ENCODE data around the gene MRTFA.

The MRTFA gene

DNA sequence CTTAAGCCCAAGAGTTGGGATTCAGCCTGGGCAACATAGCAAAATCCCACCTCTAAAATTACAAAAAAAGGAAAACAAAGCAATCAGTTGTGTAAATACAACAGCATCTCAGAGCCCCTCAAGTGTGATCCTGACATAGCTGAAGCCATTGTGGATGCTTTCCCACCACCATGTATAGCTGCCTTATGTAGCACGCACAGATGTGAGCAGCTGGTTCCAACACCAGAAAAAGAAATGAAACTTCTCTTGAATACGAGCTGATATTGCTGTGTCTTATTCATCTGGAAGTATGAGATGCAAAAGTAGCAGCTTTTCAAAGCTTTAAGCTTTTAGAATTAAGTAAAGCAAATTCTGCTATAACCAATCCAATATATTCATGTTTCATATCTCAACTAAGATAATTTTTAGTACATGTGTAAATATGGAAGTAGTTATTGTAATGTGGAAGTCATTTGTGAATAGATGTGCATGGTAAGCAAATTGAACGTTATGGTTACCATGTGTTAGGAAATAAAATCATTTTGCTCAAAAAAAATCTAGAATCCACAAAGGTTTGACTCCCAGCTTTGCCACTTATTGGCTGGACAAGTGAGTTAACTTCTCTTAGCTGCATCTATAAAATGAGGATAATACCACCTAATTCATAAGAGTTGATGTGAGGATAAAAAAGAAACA, 203.0 kb downstream of the MRTFA start:
- in situ Hi-C loops (cut with HindIII; ENCODE audit: low sequenced_read_pairs), result no loop called here

DNA sequence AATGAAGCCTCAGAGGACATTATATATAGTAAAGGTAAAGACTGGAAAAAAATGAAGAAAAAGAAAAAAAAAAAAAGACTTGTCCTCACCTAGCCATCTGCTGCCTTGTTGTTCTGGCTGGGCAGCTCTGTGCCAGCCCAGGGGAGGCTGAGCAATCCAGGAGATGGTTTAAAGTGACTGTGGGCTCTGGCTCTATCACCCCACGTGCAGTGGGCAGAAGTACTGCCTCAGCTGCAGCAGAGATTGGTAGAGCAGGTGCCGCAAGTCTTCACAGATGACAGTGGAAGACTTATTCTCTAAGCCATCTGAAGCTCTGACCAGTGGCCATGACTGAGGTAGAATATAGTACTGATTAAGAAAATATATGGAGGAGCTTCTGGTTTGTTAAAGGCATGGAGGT, 203.9 kb downstream of the MRTFA start:
- in situ Hi-C loops (cut with HindIII; ENCODE audit: low sequenced_read_pairs), result no loop called here

DNA sequence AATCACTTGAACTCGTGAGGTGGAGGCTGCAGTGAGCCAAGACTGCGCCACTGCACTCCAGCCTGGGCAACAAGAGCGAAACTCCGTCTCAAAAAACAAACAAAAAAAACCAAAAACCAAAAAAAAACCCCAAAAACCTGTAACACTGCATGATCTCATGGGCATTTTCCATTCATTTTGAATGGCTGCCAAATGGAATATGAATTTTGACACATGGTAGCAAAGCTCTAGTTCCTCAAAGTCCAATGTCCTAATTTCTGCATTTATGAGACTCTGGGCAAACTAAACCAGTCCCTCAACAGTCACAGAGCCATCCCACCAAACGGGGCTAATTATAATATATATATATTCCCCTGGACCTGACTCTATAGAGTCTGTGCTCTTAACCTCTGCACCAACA, 204.4 kb downstream of the MRTFA start:
- in situ Hi-C loops (cut with HindIII; ENCODE audit: low sequenced_read_pairs), result no loop called here

DNA sequence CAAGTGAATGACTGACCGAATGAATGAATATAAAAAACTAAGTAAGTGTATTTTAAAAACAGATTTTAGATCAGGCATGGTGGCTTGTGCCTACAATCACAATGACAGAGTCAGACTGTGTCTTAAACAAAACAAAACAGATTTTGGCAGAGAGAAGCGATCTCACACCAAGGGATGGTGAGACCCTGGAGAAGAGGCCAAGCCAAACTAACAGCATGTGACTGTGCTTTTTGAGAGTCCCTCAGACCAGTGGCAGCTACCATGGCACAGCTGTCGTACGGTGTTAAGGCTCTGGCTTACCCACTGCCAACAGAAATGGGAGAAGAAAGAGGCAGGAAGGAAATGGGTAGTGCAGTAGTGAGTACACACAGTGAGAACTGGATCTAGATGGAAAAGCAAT, 205.5 kb downstream of the MRTFA start:
- in situ Hi-C loops (cut with HindIII; ENCODE audit: low sequenced_read_pairs), result no loop called here

DNA sequence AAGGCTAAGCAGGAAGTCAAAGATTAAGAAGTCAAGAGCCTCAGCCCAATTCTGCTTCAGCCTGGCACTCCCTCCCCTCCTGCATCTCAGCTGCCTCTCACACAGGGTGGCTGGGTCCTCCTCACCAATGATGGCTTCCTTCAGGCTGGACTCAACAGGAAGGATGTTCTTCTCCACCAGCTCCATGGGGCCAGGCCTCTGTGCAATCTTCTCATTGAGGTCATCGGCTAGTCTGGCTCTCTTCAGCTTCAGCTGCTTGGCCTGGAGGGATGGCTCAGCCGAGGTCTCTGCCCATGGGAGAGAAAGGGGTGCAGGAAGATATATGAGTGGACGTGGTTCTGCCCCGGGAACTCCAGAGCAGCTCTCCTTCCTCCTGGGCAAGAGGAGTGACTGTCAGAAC, 207.0 kb downstream of the MRTFA start:
- in situ Hi-C loops (cut with HindIII; ENCODE audit: low sequenced_read_pairs), result no loop called here

DNA sequence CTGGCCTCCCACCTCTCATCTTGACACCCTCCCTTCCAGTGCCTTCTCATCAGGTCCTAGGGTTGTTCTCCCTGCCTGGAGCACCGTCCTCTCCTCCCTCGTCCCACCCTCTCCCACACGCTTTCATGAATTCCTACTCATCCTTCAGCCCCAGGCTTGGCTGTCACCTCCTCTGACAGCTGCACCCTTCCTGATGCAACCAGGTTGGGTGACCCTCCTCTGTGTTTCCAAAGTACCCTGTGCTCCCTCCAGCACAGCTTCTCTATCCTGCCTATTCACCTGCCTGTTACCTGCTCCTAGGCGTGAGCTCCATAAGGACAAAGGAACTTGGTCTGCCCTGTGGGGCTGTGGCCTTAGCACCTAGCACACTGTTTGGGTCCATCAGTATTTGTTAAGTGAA, 207.7 kb downstream of the MRTFA start:
- in situ Hi-C loops (cut with HindIII; ENCODE audit: low sequenced_read_pairs), result no loop called here

DNA sequence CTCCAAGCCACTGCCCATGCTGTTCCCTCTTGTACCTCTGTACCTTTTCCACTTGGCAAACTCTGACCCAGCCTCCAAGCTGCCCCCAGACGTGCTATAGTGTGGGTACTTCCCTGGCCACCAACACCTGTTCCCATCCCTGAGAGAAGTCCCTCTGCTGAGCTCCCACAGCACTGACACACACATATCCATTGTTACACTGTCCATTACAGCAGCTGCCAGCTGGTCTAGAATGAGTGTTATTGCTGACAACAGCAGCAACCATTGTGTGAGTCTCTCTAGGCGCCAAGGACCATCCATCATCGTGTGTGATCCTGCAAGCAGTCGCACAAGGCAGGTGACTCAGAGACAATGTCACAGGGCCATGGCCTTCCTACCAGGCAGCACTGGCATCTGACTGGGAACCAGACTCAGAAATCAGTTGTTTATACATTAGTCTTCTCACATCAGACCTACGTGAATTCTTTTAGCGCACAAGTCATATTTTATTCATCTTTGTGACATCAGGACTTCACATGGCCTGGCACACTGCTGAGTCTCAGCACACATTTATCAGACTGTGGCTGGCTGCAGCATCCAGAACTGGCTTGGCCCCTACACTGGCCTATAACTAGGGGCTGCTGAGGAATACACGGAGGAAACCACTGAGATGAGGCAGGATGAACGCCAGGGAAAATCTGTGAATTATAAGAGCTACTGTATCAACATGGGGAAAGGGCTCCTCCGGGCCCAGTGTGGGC, 209.8 kb downstream of the MRTFA start:
- in situ Hi-C loops (cut with HindIII; ENCODE audit: low sequenced_read_pairs), result no loop called here

DNA sequence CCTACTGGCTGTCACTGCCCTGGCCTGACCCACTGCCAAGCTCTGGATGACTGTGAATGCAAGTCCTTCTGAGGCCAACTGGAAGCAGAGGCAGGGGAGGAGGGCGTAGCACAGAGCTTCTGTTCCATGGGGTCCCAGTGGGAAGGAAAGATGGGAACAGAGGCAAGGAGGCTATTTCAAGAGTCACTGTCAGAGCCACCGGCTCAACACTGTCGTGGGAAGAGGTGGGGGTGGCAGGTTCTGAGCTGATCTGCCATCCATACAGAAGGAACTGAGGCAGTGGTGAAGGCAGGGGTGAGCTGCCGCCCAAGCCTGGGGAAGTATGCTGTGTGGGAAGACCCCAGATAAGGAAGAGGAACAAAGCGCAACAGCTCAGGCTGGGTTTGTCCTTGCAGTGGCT, 211.4 kb downstream of the MRTFA start:
- in situ Hi-C loops (cut with HindIII; ENCODE audit: low sequenced_read_pairs), result no loop called here

DNA sequence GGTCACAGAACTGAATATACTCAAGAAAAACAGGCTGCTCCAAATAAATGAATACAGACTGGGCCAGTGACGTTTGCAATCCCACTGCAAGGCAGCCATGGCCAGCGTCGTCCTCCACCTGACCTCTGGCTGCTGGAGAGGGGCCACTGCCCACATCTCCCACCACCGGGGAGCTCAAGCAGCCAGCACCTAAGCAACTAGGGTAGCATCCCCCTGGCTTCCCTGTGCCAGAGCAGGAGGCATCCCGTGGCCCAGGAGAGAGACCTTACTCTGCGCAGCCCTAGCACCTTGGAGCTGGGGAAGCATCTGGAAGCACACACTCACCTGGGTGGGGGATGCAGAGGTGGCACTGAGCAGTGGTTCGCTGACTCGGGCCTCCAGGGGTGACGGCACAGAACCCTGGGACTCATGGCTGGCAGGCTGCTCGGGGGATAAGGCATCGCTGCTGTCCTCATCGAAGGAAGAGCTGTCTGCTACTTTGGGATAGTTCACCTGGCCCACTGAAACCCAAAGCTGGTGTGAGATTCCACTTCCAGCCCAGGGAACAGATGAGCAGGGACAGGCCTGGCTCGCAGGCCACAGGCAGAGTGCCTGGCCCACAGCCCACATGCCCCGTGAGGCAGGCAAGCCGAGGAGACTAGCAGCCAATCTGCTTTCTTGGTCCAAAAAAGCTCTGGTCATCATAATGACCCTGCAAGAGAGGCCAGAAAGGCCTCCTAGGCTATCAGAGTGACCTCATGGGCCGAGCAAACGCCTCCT, 212.5 kb downstream of the MRTFA start:
- in situ Hi-C loops (cut with HindIII; ENCODE audit: low sequenced_read_pairs), result no loop called here

DNA sequence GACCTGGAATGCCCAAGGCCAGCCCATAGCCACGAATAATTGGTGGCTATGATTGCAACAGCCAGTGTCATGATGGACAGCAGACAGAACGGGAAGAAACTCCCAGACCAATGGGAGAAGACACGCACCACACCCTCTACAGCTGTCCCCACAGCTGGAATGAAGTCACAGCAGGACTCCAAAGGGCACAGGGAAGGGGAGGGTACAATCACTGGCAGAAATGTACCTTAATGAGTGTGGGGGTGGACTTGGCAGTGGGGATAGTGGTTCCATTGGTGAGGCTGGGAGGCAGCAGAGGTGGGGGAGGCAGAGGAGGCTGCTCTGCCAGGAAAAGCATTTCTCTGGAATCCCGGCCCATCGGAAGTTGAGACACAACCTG, 213.2 kb downstream of the MRTFA start:
- in situ Hi-C loops (cut with HindIII; ENCODE audit: low sequenced_read_pairs), result no loop called here

DNA sequence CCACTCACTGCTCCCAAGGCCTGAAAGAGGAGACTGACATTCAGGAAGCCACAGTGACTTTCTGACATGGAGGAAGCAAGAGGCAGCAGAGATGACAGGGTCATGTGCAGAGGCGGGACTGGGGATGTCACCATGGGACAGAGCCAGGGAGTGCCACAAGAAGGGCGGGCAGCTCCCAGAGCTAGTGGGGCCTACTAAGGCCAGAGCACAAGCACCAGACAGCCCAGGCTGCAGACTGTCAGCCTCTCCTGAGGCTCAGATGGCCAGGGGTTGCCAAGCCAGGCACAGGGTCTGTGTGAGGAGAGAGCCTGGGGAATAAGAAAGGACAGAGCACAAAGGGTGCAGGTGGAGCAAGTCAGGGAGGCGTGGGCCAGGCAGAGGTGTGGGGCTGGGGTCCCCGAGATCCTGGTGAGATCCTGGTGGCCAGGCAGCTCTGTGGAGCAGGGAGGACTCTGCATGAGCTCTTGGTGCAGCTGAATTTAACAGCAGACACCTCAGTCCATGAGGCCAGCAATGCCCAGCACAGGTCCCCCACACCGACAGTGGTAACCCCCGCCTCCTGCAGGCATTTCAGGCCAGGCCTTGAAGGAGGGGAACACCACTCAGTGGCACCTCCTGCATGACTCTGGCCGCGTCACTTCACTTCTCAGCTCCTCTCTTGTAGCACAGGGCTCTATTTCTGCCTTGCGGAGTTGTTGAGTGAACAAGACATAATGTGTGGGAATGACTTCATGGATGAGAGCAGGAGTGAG, 213.8 kb downstream of the MRTFA start:
- in situ Hi-C loops (cut with HindIII; ENCODE audit: low sequenced_read_pairs), result no loop called here

DNA sequence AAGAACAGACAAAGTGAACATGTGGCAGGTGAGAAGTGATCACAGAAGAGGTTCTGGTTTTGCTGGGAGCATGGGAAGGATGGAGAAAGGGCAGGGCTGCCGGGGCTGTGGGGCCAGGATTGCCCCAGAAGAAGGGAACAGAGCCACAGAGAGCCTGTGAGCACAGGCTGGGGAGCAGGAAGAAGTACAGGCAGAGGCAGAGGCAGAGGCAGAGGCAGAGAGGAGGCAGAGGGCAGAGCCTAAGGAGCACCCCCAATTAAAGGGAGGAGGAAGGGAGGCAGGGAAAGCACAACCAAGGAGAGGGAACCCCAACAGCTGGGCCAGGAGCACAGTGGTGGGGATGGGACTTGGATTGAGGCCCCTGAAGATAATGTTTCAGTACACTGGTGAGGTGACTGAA, 214.6 kb downstream of the MRTFA start:
- in situ Hi-C loops (cut with HindIII; ENCODE audit: low sequenced_read_pairs), result no loop called here

DNA sequence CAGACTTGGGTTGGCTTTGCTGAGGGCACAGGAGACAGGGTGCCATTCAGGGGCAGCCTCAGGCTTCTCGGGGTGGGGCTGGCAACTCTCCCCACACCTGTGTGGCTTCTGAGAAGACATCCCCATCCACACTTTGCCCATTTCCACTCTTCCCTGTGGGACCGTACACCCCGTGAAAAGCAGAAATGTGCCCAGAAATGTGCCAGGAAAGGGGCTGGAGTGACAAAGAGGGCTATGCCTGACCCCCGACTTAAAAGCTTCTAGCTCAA, 215.5 kb downstream of the MRTFA start:
- in situ Hi-C loops (cut with HindIII; ENCODE audit: low sequenced_read_pairs), result no loop called here

DNA sequence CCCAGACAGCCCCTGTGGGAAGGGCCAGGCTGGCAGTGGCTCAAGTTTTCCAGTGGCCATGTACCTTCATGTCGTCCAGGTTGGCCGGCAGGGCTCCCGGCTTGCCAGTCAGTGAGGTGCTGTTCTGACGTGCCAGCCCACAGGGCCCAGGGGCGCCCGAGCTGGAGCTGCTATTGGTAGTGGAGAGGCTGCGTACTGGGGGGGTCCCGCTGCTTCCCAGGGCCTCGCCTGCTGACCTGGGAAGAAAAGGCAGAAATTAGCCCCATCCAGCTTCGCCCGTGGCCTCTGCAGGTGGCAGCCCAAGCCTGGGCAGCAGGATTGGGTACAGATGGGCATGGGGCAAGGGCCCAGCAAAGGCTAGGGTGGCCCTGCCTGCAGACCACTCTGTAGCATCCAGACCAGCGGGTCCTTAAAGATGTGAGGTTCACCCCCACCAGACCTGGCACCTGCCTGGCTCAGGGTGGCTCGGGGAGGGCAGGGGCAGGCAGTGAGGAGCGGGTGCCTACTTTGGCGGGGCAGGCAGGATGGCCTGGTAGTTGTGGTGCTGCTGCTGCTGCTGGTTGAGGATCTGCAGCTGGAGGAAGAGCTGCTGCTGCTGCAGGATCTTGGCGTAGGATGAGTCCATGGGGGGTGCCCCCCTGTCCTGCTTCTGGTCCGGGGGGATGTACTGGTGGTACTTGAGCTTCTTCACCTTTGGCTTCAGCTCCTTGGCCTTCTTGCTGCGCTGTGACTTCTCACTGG, 216.0 kb downstream of the MRTFA start:
- in situ Hi-C loops (cut with HindIII; ENCODE audit: low sequenced_read_pairs), result no loop called here

DNA sequence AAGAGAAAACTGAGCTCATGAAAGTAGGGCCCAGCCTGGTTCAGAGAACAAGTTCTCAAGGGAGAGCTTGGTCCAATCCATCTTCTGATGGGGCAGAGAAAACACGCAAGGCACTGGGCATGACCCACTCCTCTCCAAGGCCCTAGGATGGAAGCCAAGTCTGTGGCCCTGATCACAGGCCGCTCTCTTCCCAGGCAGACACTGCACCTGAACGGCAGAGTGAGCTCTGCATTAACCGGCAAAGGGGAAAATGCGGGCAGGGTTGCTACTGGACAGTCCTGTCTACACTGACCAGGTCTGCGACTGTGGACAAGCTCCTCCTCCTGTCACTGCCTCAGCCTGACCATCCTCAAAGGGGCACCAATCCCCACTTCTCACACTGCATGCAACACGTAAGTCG, 216.8 kb downstream of the MRTFA start:
- in situ Hi-C loops (cut with HindIII; ENCODE audit: low sequenced_read_pairs), result no loop called here

DNA sequence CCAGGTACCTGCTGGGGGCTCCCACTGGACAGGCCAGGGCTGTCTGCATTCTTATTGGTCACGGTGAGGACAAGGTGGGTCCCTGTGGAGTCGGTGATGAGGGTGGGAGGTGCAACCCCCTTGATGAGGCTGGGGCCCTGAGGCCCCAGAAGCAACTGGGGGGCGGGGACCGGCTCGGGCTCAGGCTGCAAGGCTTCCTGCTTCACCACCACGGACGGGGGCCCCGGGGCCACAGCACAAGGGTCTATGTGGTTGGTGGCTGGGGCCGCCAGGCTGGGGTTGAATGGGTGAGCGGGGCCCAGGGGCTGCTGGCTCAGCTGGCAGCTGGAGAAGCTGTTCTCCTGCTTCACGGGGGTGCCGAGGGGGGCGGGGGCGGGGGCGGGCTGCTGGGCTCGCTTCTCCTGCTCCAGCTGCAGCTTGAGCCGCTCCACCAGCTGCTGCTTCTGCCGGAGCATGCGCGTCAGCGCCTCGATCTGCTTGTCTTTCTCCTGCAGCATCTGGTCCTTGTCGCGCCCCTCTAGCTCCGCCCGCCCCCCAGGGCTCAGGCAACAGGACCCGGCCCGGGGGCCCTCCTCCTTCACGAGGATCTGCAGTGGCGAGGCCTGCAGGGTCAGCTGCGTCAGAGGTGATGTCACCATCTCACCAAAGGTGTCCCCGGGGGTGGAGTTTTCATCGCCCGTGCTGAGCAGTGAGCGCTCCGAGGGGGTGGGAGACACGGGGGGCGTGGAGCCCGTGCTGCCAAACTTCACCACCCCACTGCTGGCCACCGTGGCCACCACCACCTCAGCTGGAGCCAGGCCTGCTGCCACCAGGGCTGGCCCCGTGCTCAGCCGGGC, 217.9 kb downstream of the MRTFA start:
- in situ Hi-C loops (cut with HindIII; ENCODE audit: low sequenced_read_pairs), result no loop called here

DNA sequence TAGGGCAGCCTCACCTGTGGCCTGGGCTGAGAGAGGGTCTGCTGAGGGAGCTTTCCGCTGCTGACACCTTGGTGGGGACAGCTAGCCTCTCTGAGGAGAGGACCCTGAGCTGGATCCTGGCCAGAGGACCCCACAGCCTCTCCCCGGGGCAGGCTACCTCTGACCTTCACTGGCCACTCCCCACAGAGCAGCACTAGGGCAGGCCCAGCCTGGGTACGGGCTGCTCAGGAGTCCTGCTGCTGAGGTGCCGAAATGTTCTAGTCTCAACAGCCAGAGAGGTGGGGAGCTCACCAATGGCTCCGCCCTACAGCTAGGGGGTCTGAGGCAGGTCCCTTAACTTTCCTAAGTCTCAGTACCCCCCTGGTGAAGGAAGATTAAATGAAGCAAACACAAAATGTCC, 218.6 kb downstream of the MRTFA start:
- in situ Hi-C loops (cut with HindIII; ENCODE audit: low sequenced_read_pairs), result no loop called here

DNA sequence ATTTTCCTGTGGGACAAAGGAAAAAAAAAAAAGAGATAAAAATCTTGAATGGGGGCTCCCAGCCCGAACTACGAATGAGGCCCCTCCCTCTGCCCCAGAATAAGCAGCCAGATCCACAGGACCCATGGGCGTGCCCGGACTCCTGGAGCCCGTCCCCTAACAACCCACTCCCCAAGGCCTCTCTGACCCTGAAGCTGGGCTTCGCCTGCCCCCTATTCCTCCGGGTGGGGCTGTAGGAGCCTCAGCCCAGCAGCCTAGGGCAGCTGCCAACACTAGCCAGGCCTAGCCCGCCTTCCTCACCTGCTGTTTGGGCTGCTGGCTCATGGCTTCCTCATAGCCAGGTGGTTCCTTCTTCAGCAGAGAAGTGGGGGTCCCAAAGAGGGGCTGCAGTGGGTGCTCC, 219.5 kb downstream of the MRTFA start:
- in situ Hi-C loops (cut with HindIII; ENCODE audit: low sequenced_read_pairs), result no loop called here

DNA sequence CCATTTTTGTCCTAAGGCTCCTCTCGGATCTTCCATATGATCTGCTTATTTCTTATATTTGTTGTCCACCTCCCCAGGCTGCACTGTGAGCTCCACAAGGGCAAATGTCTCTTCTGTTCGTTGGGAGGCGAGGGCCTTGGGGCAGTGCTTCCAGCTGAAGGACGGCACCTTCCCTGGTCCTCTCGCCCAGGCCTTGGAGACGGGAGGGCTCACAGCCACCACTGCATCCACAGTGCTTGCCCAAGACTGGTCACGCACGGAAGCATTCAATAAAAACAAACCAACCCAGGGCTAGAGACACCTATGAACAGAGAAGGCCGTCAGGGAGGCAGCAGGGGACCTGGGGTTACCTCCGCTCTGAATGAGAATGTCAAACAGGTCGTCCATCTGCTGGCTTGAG, 219.9 kb downstream of the MRTFA start:
- in situ Hi-C loops (cut with HindIII; ENCODE audit: low sequenced_read_pairs), result no loop called here

DNA sequence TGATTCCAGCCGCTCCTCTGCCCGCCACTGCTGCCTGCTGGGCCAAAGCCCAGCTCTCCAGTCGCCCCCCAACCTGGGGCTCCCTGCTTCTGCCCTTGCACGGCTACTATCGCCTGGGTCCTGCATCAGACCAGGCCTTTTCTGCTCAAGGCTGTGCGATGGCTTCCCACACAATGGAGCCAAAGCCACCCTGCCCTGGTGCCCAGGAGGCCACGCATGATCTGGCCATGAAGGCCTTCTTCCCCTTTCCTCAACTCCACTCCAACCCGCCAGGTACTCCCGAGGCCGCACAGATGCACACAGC, 220.3 kb downstream of the MRTFA start:
- in situ Hi-C loops (cut with HindIII; ENCODE audit: low sequenced_read_pairs), result no loop called here
